ENCODE measurements around the gene MYO5B. TPM values are rescaled to one million over a fixed set of nuclear protein-coding genes. Genes with fewer than 3 reads are reported as not detected.

Gene MYO5B
- polyA plus RNA-seq, 2 of the 4 experiments (the other 2 are of a cell fraction): 6.4 to 18.4 TPM

DNA sequence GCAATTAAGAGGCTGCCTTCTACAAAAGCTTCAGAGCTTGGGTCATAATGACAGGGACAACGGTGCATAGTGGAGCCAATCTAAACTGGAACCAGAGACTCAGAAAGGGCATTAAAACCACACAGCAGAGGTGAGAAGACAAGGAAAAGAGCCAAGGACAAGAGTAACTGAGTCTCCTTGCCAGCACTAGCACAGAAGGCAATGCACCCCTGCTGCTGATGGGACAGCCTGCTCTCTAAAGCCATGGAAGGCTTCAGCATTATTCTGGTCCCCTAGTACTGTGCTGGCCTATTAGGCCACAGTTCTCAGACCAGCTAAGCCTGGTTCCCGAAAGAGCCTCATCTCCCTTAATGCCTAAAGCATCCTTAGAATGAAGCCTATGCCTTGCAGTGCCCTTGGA, 15.5 kb downstream of the MYO5B start:
- Histone ChIP-seq H3K4me1 (no peaks in the 10 kb centered on the region), H3K9me3 (no peaks in the 10 kb centered on the region), H3K27ac (no peak overlapping the region), H3K4me2 (no peak overlapping the region), H3K4me3 (no peak overlapping the region)
- 10% methylated on average over 2 of the region's 2 CpGs for whole genome bisulfite sequencing (ENCODE audit: missing lambda C conversion rate)
- ChIA-PET POLR2A (no interaction called here), CTCF (interaction anchor here (1.4 to 1.9 kb wide), 2 partner anchors 15 to 16 kb away, joined by 3 to 5 read pairs; partner anchors contain the start of gene MYO5B)
- no peak for DNase-seq (ENCODE audit: low read depth in 1 of 2, low spot score in 1 of 2)
- no peak for ATAC-seq
- TF ChIP-seq NFE2L2 (conservative IDR thresholded peaks at IDR 0.05; ENCODE audit: low read length): no peak
- no peak for FAIRE-seq

DNA sequence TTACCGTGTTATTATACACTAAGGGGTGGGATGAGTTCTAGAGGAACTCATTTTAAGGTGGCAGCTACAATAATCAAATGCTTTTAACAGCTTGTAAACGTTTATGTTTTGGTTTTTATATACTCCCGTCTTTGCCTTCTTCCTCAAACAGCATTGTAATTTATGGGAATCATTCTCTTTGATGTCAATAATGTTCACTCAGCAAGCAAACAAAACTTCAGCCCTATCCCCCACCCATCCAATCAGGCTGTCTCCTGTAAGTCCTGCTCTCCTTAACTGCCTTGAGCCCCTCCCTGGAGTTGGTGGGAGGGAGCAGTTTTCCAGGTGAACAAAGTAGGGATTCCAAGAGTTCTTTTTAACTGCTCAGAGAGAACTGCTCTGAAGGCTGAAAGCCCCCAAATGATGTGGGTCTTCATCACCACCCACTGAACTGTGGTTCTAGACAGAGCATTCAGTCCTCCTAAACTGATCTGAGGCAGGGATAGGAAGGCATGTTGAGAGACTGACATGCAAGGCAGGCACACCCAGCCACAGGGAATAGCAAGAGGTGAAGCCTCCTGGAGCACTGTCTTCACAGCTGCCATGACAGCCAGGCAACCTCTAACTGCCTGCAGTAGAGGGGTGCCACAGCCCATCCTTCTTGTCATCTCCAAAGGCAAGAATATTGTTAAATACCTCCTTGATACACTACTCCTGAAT, 17.5 kb downstream of the MYO5B start:
- WGBS (ENCODE audit: missing lambda C conversion rate): 0% methylated on average over 3 of the region's 3 CpGs
- ChIA-PET CTCF (interaction anchor here (1.3 to 1.9 kb wide), 2 partner anchors 17 to 26 kb away, joined by 3 to 5 read pairs; partner anchors contain the start of gene MYO5B), POLR2A (interaction anchor here (0.5 kb wide), 1 partner anchor 1028 kb away, joined by 5 read pairs; no protein-coding TSS in a partner anchor)
- DNase-seq (ENCODE audit: low read depth in 1 of 2, low spot score in 1 of 2): no peak
- FAIRE-seq: no peak
- TF ChIP-seq ZNF302 (CRISPR knock-in tag; IDR thresholded peaks at IDR 0.05) (no peak), CHD2 (IDR thresholded peaks at IDR 0.05; ENCODE audit: low read length, partially characterized antibody) (no peak)
- TF ChIP-seq, protein P1, sequence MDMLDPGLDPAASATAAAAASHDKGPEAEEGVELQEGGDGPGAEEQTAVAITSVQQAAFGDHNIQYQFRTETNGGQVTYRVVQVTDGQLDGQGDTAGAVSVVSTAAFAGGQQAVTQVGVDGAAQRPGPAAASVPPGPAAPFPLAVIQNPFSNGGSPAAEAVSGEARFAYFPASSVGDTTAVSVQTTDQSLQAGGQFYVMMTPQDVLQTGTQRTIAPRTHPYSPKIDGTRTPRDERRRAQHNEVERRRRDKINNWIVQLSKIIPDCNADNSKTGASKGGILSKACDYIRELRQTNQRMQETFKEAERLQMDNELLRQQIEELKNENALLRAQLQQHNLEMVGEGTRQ (IDR thresholded peaks at IDR 0.05): no peak
- no peak for ATAC-seq
- H3K4me3 ChIP-seq: no peak overlapping the region
- H3K9me3 ChIP-seq: no peaks in the 10 kb centered on the region
- no peaks in the 10 kb centered on the region for H3K4me1 ChIP-seq
- no peak overlapping the region for H3K27ac ChIP-seq
- H3K4me2 ChIP-seq: no peak overlapping the region

DNA sequence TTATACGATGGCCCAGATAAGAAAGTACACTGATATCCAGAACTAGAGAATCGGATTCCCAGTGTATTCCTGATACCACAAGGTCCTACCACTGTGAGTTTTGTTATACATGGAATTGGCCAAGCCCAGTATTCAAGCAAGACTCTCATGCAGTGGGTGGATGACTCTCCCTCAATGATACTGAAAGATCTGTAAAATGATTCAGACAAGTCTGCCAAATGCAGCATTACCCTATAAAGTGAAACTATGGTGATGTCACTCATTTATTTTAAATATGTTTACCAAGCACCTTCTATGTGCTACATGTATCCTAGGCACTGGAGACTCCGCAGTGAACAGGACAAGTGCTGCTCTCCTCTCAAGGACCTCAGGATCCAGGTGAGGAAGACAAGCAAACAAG, 22.6 kb downstream of the MYO5B start:
- Histone ChIP-seq H3K4me2 (no peak overlapping the region), H3K27ac (no peak overlapping the region), H3K4me3 (no peak overlapping the region), H3K4me1 (no peaks in the 10 kb centered on the region), H3K9me3 (no peaks in the 10 kb centered on the region)
- POLR2A ChIA-PET: no interaction called here
- DNase-seq (ENCODE audit: low read depth in 1 of 2, low spot score in 1 of 2) (no peak), FAIRE-seq (no peak), ATAC-seq (no peak)
- WGBS (ENCODE audit: missing lambda C conversion rate): 52% methylated on average over 3 of the region's 3 CpGs
- no peak for TF ChIP-seq NR3C1 (IDR thresholded peaks at IDR 0.05)
- no peak for TF ChIP-seq CHD4 (IDR thresholded peaks at IDR 0.05; ENCODE audit: borderline replicate concordance)
- no peak for TF ChIP-seq RFX5 (IDR thresholded peaks at IDR 0.05)
- TF ChIP-seq, protein P2, sequence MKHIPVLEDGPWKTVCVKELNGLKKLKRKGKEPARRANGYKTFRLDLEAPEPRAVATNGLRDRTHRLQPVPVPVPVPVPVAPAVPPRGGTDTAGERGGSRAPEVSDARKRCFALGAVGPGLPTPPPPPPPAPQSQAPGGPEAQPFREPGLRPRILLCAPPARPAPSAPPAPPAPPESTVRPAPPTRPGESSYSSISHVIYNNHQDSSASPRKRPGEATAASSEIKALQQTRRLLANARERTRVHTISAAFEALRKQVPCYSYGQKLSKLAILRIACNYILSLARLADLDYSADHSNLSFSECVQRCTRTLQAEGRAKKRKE (CRISPR knock-in tag; IDR thresholded peaks at IDR 0.05; ENCODE audit: low read depth): no peak
- no peak for TF ChIP-seq HOXA7 (CRISPR knock-in tag; IDR thresholded peaks at IDR 0.05)
- no peak for TF ChIP-seq MAFK (IDR thresholded peaks at IDR 0.05; ENCODE audit: partially characterized antibody)
- TF ChIP-seq NPAS2 (CRISPR knock-in tag; IDR thresholded peaks at IDR 0.05; ENCODE audit: borderline replicate concordance): no peak
- TF ChIP-seq GATA3 (IDR thresholded peaks at IDR 0.05; ENCODE audit: borderline replicate concordance): no peak
- TF ChIP-seq FOXS1 (CRISPR knock-in tag; IDR thresholded peaks at IDR 0.05): no peak
- CTCF ChIA-PET: no interaction called here

DNA sequence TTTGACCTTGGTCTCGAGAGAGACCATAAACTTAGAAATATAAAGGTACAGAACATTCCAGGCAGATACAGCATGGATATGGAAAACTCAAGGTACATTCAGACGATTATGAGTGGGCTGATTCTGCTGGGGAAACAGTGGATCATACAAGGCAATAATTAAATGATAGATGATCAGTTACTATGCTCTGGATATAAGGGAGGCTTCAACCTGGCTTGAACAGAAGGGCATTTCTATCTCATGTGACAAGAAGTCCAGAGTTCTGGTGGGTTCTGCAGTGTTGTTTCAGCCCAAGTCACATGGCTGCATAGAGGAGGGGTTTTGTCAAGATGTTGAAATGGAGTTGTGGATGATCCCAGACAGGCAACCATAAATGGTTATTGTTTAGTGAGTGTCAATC, 23.5 kb downstream of the MYO5B start:
- CTCF ChIA-PET: no interaction called here
- WGBS (ENCODE audit: missing lambda C conversion rate): 0% methylated on average over 2 of the region's 2 CpGs
- TF ChIP-seq CBX8 (IDR thresholded peaks at IDR 0.05) (no peak), ZC3H11A (IDR thresholded peaks at IDR 0.05) (no peak), GATA3 (IDR thresholded peaks at IDR 0.05; ENCODE audit: borderline replicate concordance) (no peak), CEBPB (IDR thresholded peaks at IDR 0.05) (no peak), HOXB13 (CRISPR knock-in tag; IDR thresholded peaks at IDR 0.05; ENCODE audit: low read depth) (no peak), RAD21 (conservative IDR thresholded peaks at IDR 0.05 in 1 of 2, IDR thresholded peaks at IDR 0.05 in 1 of 2) (no peak), NPAS2 (CRISPR knock-in tag; IDR thresholded peaks at IDR 0.05; ENCODE audit: borderline replicate concordance) (no peak), HDAC2 (IDR thresholded peaks at IDR 0.05) (no peak), HOXB5 (CRISPR knock-in tag; IDR thresholded peaks at IDR 0.05) (no peak)
- TF ChIP-seq, protein P3, sequence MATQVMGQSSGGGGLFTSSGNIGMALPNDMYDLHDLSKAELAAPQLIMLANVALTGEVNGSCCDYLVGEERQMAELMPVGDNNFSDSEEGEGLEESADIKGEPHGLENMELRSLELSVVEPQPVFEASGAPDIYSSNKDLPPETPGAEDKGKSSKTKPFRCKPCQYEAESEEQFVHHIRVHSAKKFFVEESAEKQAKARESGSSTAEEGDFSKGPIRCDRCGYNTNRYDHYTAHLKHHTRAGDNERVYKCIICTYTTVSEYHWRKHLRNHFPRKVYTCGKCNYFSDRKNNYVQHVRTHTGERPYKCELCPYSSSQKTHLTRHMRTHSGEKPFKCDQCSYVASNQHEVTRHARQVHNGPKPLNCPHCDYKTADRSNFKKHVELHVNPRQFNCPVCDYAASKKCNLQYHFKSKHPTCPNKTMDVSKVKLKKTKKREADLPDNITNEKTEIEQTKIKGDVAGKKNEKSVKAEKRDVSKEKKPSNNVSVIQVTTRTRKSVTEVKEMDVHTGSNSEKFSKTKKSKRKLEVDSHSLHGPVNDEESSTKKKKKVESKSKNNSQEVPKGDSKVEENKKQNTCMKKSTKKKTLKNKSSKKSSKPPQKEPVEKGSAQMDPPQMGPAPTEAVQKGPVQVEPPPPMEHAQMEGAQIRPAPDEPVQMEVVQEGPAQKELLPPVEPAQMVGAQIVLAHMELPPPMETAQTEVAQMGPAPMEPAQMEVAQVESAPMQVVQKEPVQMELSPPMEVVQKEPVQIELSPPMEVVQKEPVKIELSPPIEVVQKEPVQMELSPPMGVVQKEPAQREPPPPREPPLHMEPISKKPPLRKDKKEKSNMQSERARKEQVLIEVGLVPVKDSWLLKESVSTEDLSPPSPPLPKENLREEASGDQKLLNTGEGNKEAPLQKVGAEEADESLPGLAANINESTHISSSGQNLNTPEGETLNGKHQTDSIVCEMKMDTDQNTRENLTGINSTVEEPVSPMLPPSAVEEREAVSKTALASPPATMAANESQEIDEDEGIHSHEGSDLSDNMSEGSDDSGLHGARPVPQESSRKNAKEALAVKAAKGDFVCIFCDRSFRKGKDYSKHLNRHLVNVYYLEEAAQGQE (IDR thresholded peaks at IDR 0.05): no peak
- TF ChIP-seq, protein P4, sequence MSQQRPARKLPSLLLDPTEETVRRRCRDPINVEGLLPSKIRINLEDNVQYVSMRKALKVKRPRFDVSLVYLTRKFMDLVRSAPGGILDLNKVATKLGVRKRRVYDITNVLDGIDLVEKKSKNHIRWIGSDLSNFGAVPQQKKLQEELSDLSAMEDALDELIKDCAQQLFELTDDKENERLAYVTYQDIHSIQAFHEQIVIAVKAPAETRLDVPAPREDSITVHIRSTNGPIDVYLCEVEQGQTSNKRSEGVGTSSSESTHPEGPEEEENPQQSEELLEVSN (IDR thresholded peaks at IDR 0.05; ENCODE audit: borderline replicate concordance, low read depth): no peak
- TF ChIP-seq, protein P5, sequence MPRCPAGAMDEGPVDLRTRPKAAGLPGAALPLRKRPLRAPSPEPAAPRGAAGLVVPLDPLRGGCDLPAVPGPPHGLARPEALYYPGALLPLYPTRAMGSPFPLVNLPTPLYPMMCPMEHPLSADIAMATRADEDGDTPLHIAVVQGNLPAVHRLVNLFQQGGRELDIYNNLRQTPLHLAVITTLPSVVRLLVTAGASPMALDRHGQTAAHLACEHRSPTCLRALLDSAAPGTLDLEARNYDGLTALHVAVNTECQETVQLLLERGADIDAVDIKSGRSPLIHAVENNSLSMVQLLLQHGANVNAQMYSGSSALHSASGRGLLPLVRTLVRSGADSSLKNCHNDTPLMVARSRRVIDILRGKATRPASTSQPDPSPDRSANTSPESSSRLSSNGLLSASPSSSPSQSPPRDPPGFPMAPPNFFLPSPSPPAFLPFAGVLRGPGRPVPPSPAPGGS (IDR thresholded peaks at IDR 0.05): no peak

More for the DNA sequence above, 23.5 kb downstream of the MYO5B start:
- H3K27ac ChIP-seq: no peak overlapping the region
- no peak for FAIRE-seq
- no peak for ATAC-seq
- no peak overlapping the region for H3K4me3 ChIP-seq
- no peaks in the 10 kb centered on the region for H3K4me1 ChIP-seq
- POLR2A ChIA-PET: no interaction called here
- no peaks in the 10 kb centered on the region for H3K9me3 ChIP-seq
- DNase-seq (ENCODE audit: low read depth in 1 of 2, low spot score in 1 of 2): no peak
- H3K4me2 ChIP-seq: no peak overlapping the region

Data from A549 (cell line).